Ovary (tissue), 3 donors: Measurements from ENCODE around the gene USP25.

ENCODE experiments used
- POLR2A ChIP-seq: fragments of 450-650 bp; IDR thresholded peaks from one replicate; pipeline ENCODE4 v1.6.1; 2017; ENCODE audit warnings: antibody characterized with exemption, mild to moderate bottlenecking, moderate library complexity
- TF ChIP-seq, protein P1 (sequence below), 3 donors: fragments of 450-650 bp in 2 of 3; fragments of 200-600 bp in 1 of 3; IDR thresholded peaks; one replicate each; pipeline versions ENCODE4 v1.5.1 to v1.8.0; 2016 to 2022; ENCODE audit warnings: antibody characterized with exemption in 3 of 3, mild to moderate bottlenecking in 1 of 3
- donor health status: DM: no; HTN: no; CAD: no.

GRCh38 chr21:15928686-15929425 lies 199.1 kb downstream of the USP25 start:
- no peak for TF ChIP-seq POLR2A
- TF ChIP-seq, protein P1, sequence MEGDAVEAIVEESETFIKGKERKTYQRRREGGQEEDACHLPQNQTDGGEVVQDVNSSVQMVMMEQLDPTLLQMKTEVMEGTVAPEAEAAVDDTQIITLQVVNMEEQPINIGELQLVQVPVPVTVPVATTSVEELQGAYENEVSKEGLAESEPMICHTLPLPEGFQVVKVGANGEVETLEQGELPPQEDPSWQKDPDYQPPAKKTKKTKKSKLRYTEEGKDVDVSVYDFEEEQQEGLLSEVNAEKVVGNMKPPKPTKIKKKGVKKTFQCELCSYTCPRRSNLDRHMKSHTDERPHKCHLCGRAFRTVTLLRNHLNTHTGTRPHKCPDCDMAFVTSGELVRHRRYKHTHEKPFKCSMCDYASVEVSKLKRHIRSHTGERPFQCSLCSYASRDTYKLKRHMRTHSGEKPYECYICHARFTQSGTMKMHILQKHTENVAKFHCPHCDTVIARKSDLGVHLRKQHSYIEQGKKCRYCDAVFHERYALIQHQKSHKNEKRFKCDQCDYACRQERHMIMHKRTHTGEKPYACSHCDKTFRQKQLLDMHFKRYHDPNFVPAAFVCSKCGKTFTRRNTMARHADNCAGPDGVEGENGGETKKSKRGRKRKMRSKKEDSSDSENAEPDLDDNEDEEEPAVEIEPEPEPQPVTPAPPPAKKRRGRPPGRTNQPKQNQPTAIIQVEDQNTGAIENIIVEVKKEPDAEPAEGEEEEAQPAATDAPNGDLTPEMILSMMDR (IDR thresholded peaks at IDR 0.05) = no peak
